GM18951 (cell line): ENCODE data around the gene UBAP1.
"Not testable (repeated sequence)": the region's sequence is repeated elsewhere in the genome, so short reads cannot be mapped to it uniquely, and the experiment has no call there.

ENCODE experiments used
- POLR2A ChIP-seq: IDR thresholded peaks from 4 replicates; pipeline ENCODE4 v1.6.1; 2011; ENCODE audit warnings: mild to moderate bottlenecking; ENCODE audit not compliant: insufficient read length, insufficient read depth; ENCODE audit errors: extremely low read depth
- in situ Hi-C: fragments of 300-500 bp; cut with MboI; formaldehyde crosslinking; loops from one replicate; pipeline ENCODE4 v1.12.0; 2022; ENCODE audit warnings: low sequenced_read_pairs, mixed read lengths, inconsistent platforms; ENCODE audit not compliant: unreplicated experiment

UBAP1 gene

GRCh38 chr9:34197756-34198711 is 19.2 kb downstream of the UBAP1 start:
- in situ Hi-C loops = no loop called here
- no peak for TF ChIP-seq POLR2A

- no peak for TF ChIP-seq POLR2A
- in situ Hi-C loops = no loop called here
These were observed 21.2 kb downstream of the UBAP1 start for GRCh38 chr9:34200092-34200491.

- in situ Hi-C loops = no loop called here
These were observed 24.6 kb downstream of the UBAP1 start for GRCh38 chr9:34203275-34203991.

GRCh38 chr9:34203992-34204635 is 25.3 kb downstream of the UBAP1 start:
- TF ChIP-seq POLR2A = no peak
- in situ Hi-C loops = no loop called here

More at GRCh38 chr9:34203275-34203991, 24.6 kb downstream of the UBAP1 start:
- TF ChIP-seq POLR2A = no peak

- in situ Hi-C loops = no loop called here
- TF ChIP-seq POLR2A = no peak
These were observed 26.3 kb downstream of the UBAP1 start for GRCh38 chr9:34205102-34205501.

GRCh38 chr9:34206561-34206960 is 27.7 kb downstream of the UBAP1 start:
- in situ Hi-C loops = no loop called here
- no peak for TF ChIP-seq POLR2A

GRCh38 chr9:34211395-34211794 is 32.6 kb downstream of the UBAP1 start:
- no peak for TF ChIP-seq POLR2A
- in situ Hi-C loops = no loop called here

GRCh38 chr9:34214354-34215000 is 35.6 kb downstream of the UBAP1 start:
- in situ Hi-C loops = not testable (repeated sequence)

GRCh38 chr9:34216325-34216724 is 37.5 kb downstream of the UBAP1 start:
- in situ Hi-C loops = no loop called here
- TF ChIP-seq POLR2A = no peak

GRCh38 chr9:34217015-34217414 is 38.2 kb downstream of the UBAP1 start:
- in situ Hi-C loops = not testable (repeated sequence)

GRCh38 chr9:34218446-34218845 is 39.6 kb downstream of the UBAP1 start:
- TF ChIP-seq POLR2A = no peak
- in situ Hi-C loops = no loop called here

- in situ Hi-C loops = no loop called here
- no peak for TF ChIP-seq POLR2A
These were observed 40.6 kb downstream of the UBAP1 start for GRCh38 chr9:34219421-34219820.

GRCh38 chr9:34220218-34220617 is 41.4 kb downstream of the UBAP1 start:
- in situ Hi-C loops = no loop called here
- no peak for TF ChIP-seq POLR2A
